Neural cell (in vitro differentiated cells): Measurements from ENCODE around the gene RIMKLA. TPM values are rescaled to one million over a fixed set of nuclear protein-coding genes. Genes with fewer than 3 reads are reported as not detected.

Experiments
- H2AFZ ChIP-seq: fragments of 200-600, 300-800 bp; sonication (generic), shearing (Covaris generic); 2 replicates; pipeline ENCODE4 v1.6.0; 2014; ENCODE audit warnings: low read depth, mild to moderate bottlenecking, antibody characterized with exemption, low read length, moderate library complexity
- H3F3A ChIP-seq: fragments of 200-600 bp; shearing (Covaris generic); 2 replicates; pipeline ENCODE4 v1.6.1; 2016; ENCODE audit warnings: mild to moderate bottlenecking, moderate library complexity, mixed read lengths, antibody characterized with exemption, low read length; ENCODE audit not compliant: insufficient read depth, poor library complexity, severe bottlenecking
- H3K27ac ChIP-seq: fragments of 200-600, 300-800 bp; sonication (generic), shearing (Covaris generic); 2 replicates; pipeline ENCODE4 v1.5.1; 2014; ENCODE audit warnings: mild to moderate bottlenecking, low read length, moderate library complexity
- H3K27me3 ChIP-seq: fragments of 300-800, 200-600 bp; sonication (generic), shearing (Covaris generic); 2 replicates; pipeline ENCODE4 v1.6.0; 2014; ENCODE audit warnings: mild to moderate bottlenecking, low read depth, low read length, moderate library complexity; ENCODE audit not compliant: insufficient read depth
- H3K36me3 ChIP-seq: fragments of 300-800, 200-600 bp; sonication (generic), shearing (Covaris generic); 2 replicates; pipeline ENCODE4 v1.5.1; 2014; ENCODE audit warnings: mild to moderate bottlenecking, antibody characterized with exemption, low read length, moderate library complexity; ENCODE audit not compliant: insufficient read depth
- H3K4me2 ChIP-seq: fragments of 300-800, 200-600 bp; sonication (generic), shearing (Covaris generic); 2 replicates; pipeline ENCODE4 v1.6.0; 2014; ENCODE audit warnings: mild to moderate bottlenecking, low read length
- H3K4me3 ChIP-seq: fragments of 300-800, 200-600 bp; sonication (generic), shearing (Covaris generic); 2 replicates; pipeline ENCODE4 v1.5.1; 2014; ENCODE audit warnings: mild to moderate bottlenecking, low read length, moderate library complexity
- H3K79me2 ChIP-seq: fragments of 200-600 bp; shearing (Covaris generic); replicated peaks from 2 replicates; pipeline ENCODE4 v1.6.0; 2014; ENCODE audit warnings: mild to moderate bottlenecking, low read length, moderate library complexity; ENCODE audit not compliant: insufficient read depth
- H3K9ac ChIP-seq: fragments of 300-800, 200-600 bp; sonication (generic), shearing (Covaris generic); 2 replicates; pipeline ENCODE4 v1.6.1; 2016; ENCODE audit warnings: mild to moderate bottlenecking, low read length, mixed read lengths
- H3K9me2 ChIP-seq: fragments of 200-600 bp; shearing (Covaris generic); 2 replicates; pipeline ENCODE4 v1.6.1; 2016; ENCODE audit warnings: mild to moderate bottlenecking, low read length, mixed read lengths; ENCODE audit not compliant: insufficient read depth
- H3K9me3 ChIP-seq: fragments of 200-600, 300-800 bp; sonication (generic), shearing (Covaris generic); 2 replicates; pipeline ENCODE4 v1.6.1; 2016; ENCODE audit warnings: mild to moderate bottlenecking, mixed run types, low read length, moderate library complexity, mixed read lengths
- H4K20me1 ChIP-seq: fragments of 200-600 bp; shearing (Covaris generic); 2 replicates; pipeline ENCODE4 v1.6.1; 2016; ENCODE audit warnings: mild to moderate bottlenecking, mixed run types; ENCODE audit not compliant: insufficient read depth
- EP300 ChIP-seq: fragments of 450-650 bp; conservative IDR thresholded peaks from 2 replicates; pipeline ENCODE4 v1.6.1; 2014; ENCODE audit warnings: antibody characterized with exemption, mild to moderate bottlenecking, moderate library complexity; ENCODE audit not compliant: poor library complexity, severe bottlenecking
- EZH2 ChIP-seq: fragments of 200-600, 300-800 bp; shearing (Covaris generic), sonication (generic); IDR thresholded peaks from 2 replicates; pipeline ENCODE4 v1.6.1; 2014; ENCODE audit warnings: antibody characterized with exemption, low read length, borderline replicate concordance, mild to moderate bottlenecking; ENCODE audit not compliant: insufficient read depth, poor library complexity, severe bottlenecking
- MXI1 ChIP-seq: fragments of 450-650 bp; conservative IDR thresholded peaks from 2 replicates; pipeline ENCODE4 v1.6.1; 2014; ENCODE audit warnings: antibody characterized with exemption, mild to moderate bottlenecking; ENCODE audit not compliant: poor library complexity, severe bottlenecking
- POLR2AphosphoS5 ChIP-seq: IDR thresholded peaks from 2 replicates; pipeline ENCODE4 v1.6.1; 2012
- RAD21 ChIP-seq: fragments of 450-650 bp; conservative IDR thresholded peaks from 2 replicates; pipeline ENCODE4 v1.6.1; 2014; ENCODE audit warnings: antibody characterized with exemption, mild to moderate bottlenecking, moderate library complexity
- SMC3 ChIP-seq: fragments of 450-650 bp; conservative IDR thresholded peaks from 2 replicates; pipeline ENCODE4 v1.6.1; 2014; ENCODE audit warnings: antibody characterized with exemption, mild to moderate bottlenecking, moderate library complexity; ENCODE audit not compliant: poor library complexity
- TAF1 ChIP-seq: IDR thresholded peaks from 2 replicates; pipeline ENCODE4 v1.6.1; 2012; ENCODE audit warnings: low read depth
- polyA plus RNA-seq: library from polyadenylated mRNA; depleted of rRNA; stranded (reverse); fragments of >200 nt; gene quantifications from 2 replicates; pipeline ENCODE4 v1.2.3, GENCODE V29; 2014
- TF ChIP-seq, protein P1 (sequence below): fragments of 450-650 bp; IDR thresholded peaks from 2 replicates; pipeline ENCODE4 v1.5.1; 2014; ENCODE audit warnings: antibody characterized with exemption, mild to moderate bottlenecking, moderate library complexity; ENCODE audit not compliant: poor library complexity, severe bottlenecking
- TF ChIP-seq, protein P2 (sequence below): IDR thresholded peaks from 2 replicates; pipeline ENCODE4 v1.6.1; 2012; ENCODE audit warnings: borderline replicate concordance

The RIMKLA gene
- polyA plus RNA-seq, 1 donor from 2014 or later: 35.4 TPM

DNA sequence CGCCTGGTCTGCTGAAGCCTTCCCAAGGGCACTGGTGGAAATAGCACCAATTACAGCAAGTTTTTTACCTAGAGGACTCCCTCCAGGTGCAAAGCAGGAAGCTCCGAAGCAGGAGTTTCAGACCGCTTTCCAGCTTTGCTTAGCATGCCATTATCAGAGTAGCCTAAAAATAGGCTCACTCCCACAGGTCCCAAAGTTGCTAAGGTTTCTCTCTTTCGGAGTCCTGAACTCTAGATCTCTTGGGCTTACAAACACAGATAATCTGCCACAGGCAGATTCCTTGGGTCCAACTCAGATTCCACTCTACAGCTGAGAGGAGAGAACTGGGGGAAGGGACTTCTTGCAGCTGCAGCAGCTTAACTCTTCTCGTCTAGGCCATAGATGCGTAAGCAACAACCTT lies 52.8 kb downstream of the RIMKLA start:
- Histone ChIP-seq H3K27ac (no peak overlapping the region), H3K36me3 (no peaks in the 10 kb centered on the region), H4K20me1 (no peaks in the 10 kb centered on the region), H3F3A (no peaks in the 10 kb centered on the region), H3K27me3 (no peaks in the 10 kb centered on the region), H3K9me2 (no peaks in the 10 kb centered on the region), H3K9ac (no peak overlapping the region), H3K9me3 (no peaks in the 10 kb centered on the region), H3K79me2 (no peaks in the 10 kb centered on the region), H2AFZ (no peak overlapping the region), H3K4me3 (no peak overlapping the region), H3K4me2 (no peak overlapping the region)
- no peak for TF ChIP-seq RAD21
- no peak for TF ChIP-seq TAF1
- no peak for TF ChIP-seq EZH2
- TF ChIP-seq MXI1: no peak
- no peak for TF ChIP-seq EP300
- no peak for TF ChIP-seq SMC3
- TF ChIP-seq POLR2AphosphoS5: no peak
- TF ChIP-seq, protein P1, sequence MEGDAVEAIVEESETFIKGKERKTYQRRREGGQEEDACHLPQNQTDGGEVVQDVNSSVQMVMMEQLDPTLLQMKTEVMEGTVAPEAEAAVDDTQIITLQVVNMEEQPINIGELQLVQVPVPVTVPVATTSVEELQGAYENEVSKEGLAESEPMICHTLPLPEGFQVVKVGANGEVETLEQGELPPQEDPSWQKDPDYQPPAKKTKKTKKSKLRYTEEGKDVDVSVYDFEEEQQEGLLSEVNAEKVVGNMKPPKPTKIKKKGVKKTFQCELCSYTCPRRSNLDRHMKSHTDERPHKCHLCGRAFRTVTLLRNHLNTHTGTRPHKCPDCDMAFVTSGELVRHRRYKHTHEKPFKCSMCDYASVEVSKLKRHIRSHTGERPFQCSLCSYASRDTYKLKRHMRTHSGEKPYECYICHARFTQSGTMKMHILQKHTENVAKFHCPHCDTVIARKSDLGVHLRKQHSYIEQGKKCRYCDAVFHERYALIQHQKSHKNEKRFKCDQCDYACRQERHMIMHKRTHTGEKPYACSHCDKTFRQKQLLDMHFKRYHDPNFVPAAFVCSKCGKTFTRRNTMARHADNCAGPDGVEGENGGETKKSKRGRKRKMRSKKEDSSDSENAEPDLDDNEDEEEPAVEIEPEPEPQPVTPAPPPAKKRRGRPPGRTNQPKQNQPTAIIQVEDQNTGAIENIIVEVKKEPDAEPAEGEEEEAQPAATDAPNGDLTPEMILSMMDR: no peak
- TF ChIP-seq, protein P2, sequence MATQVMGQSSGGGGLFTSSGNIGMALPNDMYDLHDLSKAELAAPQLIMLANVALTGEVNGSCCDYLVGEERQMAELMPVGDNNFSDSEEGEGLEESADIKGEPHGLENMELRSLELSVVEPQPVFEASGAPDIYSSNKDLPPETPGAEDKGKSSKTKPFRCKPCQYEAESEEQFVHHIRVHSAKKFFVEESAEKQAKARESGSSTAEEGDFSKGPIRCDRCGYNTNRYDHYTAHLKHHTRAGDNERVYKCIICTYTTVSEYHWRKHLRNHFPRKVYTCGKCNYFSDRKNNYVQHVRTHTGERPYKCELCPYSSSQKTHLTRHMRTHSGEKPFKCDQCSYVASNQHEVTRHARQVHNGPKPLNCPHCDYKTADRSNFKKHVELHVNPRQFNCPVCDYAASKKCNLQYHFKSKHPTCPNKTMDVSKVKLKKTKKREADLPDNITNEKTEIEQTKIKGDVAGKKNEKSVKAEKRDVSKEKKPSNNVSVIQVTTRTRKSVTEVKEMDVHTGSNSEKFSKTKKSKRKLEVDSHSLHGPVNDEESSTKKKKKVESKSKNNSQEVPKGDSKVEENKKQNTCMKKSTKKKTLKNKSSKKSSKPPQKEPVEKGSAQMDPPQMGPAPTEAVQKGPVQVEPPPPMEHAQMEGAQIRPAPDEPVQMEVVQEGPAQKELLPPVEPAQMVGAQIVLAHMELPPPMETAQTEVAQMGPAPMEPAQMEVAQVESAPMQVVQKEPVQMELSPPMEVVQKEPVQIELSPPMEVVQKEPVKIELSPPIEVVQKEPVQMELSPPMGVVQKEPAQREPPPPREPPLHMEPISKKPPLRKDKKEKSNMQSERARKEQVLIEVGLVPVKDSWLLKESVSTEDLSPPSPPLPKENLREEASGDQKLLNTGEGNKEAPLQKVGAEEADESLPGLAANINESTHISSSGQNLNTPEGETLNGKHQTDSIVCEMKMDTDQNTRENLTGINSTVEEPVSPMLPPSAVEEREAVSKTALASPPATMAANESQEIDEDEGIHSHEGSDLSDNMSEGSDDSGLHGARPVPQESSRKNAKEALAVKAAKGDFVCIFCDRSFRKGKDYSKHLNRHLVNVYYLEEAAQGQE: no peak

DNA sequence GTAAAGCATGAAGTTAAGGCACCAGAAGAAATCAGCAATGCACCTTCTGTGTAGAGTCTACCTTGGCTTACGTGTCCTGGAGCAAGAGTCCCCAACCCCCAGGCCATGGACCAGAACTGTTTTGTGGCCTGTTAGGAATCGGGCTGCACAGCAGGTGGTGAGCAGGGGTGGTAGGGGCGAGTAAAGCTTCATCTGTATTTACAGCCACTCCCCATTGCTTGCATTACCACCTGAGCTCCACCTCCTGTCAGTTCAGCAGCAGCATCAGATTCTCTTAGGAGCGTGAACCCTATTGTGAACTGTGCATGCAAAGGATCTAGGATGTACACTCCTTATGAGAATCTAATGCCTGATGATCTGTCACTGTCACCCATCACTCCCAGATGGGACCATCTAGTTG lies 53.7 kb downstream of the RIMKLA start:
- Histone ChIP-seq H3K4me3 (no peak overlapping the region), H3F3A (no peaks in the 10 kb centered on the region), H3K9me2 (no peaks in the 10 kb centered on the region), H3K79me2 (no peaks in the 10 kb centered on the region), H3K9ac (no peak overlapping the region), H2AFZ (no peak overlapping the region), H4K20me1 (no peaks in the 10 kb centered on the region), H3K4me2 (no peak overlapping the region), H3K9me3 (no peaks in the 10 kb centered on the region), H3K36me3 (no peaks in the 10 kb centered on the region), H3K27me3 (no peaks in the 10 kb centered on the region), H3K27ac (no peak overlapping the region)
- TF ChIP-seq SMC3 (no peak), POLR2AphosphoS5 (no peak), TAF1 (no peak), EP300 (no peak), RAD21 (no peak), MXI1 (no peak), EZH2 (no peak)
- TF ChIP-seq, protein P2: no peak
- TF ChIP-seq, protein P1: no peak
